Measurements from ENCODE around the gene PSD2. TPM values are rescaled to one million over a fixed set of nuclear protein-coding genes. Genes with fewer than 3 reads are reported as not detected.

The PSD2 gene
- total RNA-seq, 4 donors from 2014 or later: under 0.01 to 0.17 (median 0.13) TPM; not detected in 1

- Histone ChIP-seq H3K4me3 (no peak overlapping the region), H3K4me1 (peaks cover 0 to 2% (median under 1%) of the 10 kb centered on the region in 4 donors), H3K27ac (replicated peaks in 1 of 4) (no peak overlapping the region), H3K27me3 (no peaks in the 10 kb centered on the region), H3K9me3 (no peaks in the 10 kb centered on the region), H3K36me3 (peaks cover 0 to 5% (median 0%) of the 10 kb centered on the region in 4 donors)
- intact Hi-C loops (cut with DNase I): loop anchor here (5.0 kb wide), 1 partner anchor 98 kb away; no protein-coding TSS in a partner anchor
- TF ChIP-seq CTCF (IDR thresholded peaks at IDR 0.05): no peak
- TF ChIP-seq EP300 (IDR thresholded peaks at IDR 0.05): no peak
- TF ChIP-seq POLR2AphosphoS5 (IDR thresholded peaks at IDR 0.05): no peak
- no peak for TF ChIP-seq POLR2A (IDR thresholded peaks at IDR 0.05; ENCODE audit: low read depth)
- WGBS: 78% methylated on average over 9 of the region's 9 CpGs
- no peak for DNase-seq (ENCODE audit: extremely low spot score)
These were observed 73.6 kb downstream of the PSD2 start for GRCh38 chr5:139869042-139869790.

- no peak overlapping the region for H3K4me3 ChIP-seq
- no peaks in the 10 kb centered on the region for H3K27me3 ChIP-seq
- H3K36me3 ChIP-seq: peaks cover 0 to 5% (median 0%) of the 10 kb centered on the region in 4 donors
- intact Hi-C loops (cut with DNase I): no loop called here
- no peak for DNase-seq (ENCODE audit: extremely low spot score)
- TF ChIP-seq EP300 (IDR thresholded peaks at IDR 0.05) (no peak), POLR2A (IDR thresholded peaks at IDR 0.05; ENCODE audit: low read depth) (no peak), POLR2AphosphoS5 (IDR thresholded peaks at IDR 0.05) (no peak), CTCF (IDR thresholded peaks at IDR 0.05) (no peak)
- no peaks in the 10 kb centered on the region for H3K9me3 ChIP-seq
- no peaks in the 10 kb centered on the region for H3K4me1 ChIP-seq
- WGBS: 75% methylated on average over 1 of the region's 1 CpG
- no peak overlapping the region for H3K27ac ChIP-seq (replicated peaks in 1 of 4)
These were observed 75.1 kb downstream of the PSD2 start for GRCh38 chr5:139870677-139871076.

- Histone ChIP-seq H3K27ac (replicated peaks in 1 of 4) (no peak overlapping the region), H3K9me3 (no peaks in the 10 kb centered on the region), H3K4me3 (no peak overlapping the region), H3K4me1 (no peaks in the 10 kb centered on the region), H3K27me3 (no peaks in the 10 kb centered on the region), H3K36me3 (peaks cover 0 to 10% (median 0%) of the 10 kb centered on the region in 4 donors)
- no peak for TF ChIP-seq EP300 (IDR thresholded peaks at IDR 0.05)
- TF ChIP-seq POLR2AphosphoS5 (IDR thresholded peaks at IDR 0.05): no peak
- TF ChIP-seq POLR2A (IDR thresholded peaks at IDR 0.05; ENCODE audit: low read depth): no peak
- no peak for TF ChIP-seq CTCF (IDR thresholded peaks at IDR 0.05)
- no peak for DNase-seq (ENCODE audit: extremely low spot score)
- intact Hi-C loops (cut with DNase I): no loop called here
- WGBS: 89% methylated on average over 9 of the region's 9 CpGs
These were observed 76.0 kb downstream of the PSD2 start for GRCh38 chr5:139871614-139872013.

GRCh38 chr5:139872052-139872766 is 76.6 kb downstream of the PSD2 start:
- Histone ChIP-seq H3K9me3 (no peaks in the 10 kb centered on the region), H3K4me3 (no peak overlapping the region), H3K27ac (replicated peaks in 1 of 4) (no peak overlapping the region), H3K27me3 (no peaks in the 10 kb centered on the region), H3K4me1 (no peaks in the 10 kb centered on the region), H3K36me3 (peaks cover 0 to 10% (median 0%) of the 10 kb centered on the region in 4 donors)
- no peak for TF ChIP-seq EP300 (IDR thresholded peaks at IDR 0.05)
- TF ChIP-seq POLR2AphosphoS5 (IDR thresholded peaks at IDR 0.05): no peak
- TF ChIP-seq CTCF (IDR thresholded peaks at IDR 0.05): no peak
- no peak for TF ChIP-seq POLR2A (IDR thresholded peaks at IDR 0.05; ENCODE audit: low read depth)
- no peak for DNase-seq (ENCODE audit: extremely low spot score)
- intact Hi-C loops (cut with DNase I): no loop called here
- WGBS: 81% methylated on average over 9 of the region's 9 CpGs

Measured in esophagus muscularis mucosa (tissue), 4 donors.